Uterus (tissue), 4 donors: ENCODE data around the gene GNLY. TPM values are rescaled to one million over a fixed set of nuclear protein-coding genes. Genes with fewer than 3 reads are reported as not detected.
"Not testable (repeated sequence)": the region's sequence is repeated elsewhere in the genome, so short reads cannot be mapped to it uniquely, and the experiment has no call there.

ENCODE experiments used
- DNase-seq, 2 donors: peaks; one replicate each; pipeline ENCODE4 v3.0.0-alpha.2; 2019 to 2020
- H3K27ac ChIP-seq, 2 donors: fragments of 200-600 bp; sonication (generic); 1 replicate in 1 of 2; 2 replicates in 1 of 2; pipeline ENCODE4 v1.5.1; 2016 to 2018
- H3K27me3 ChIP-seq, 2 donors: fragments of 200-600 bp; sonication (generic); one replicate each; pipeline ENCODE4 v1.5.1; 2018 to 2019; ENCODE audit warnings: control low read depth in 1 of 2
- H3K36me3 ChIP-seq, 2 donors: fragments of 200-600 bp; sonication (generic); one replicate each; pipeline ENCODE4 v1.5.1; 2019; ENCODE audit warnings: control low read depth in 1 of 2
- H3K4me1 ChIP-seq, 2 donors: fragments of 200-600 bp; sonication (generic); one replicate each; pipeline ENCODE4 v1.5.1; 2018 to 2019; ENCODE audit warnings: control low read depth in 1 of 2
- H3K4me3 ChIP-seq, 2 donors: fragments of 200-600 bp; sonication (generic); 1 replicate in 1 of 2; 2 replicates in 1 of 2; pipeline ENCODE4 v1.5.1; 2018 to 2019; ENCODE audit warnings: mild to moderate bottlenecking in 1 of 2
- H3K9me3 ChIP-seq, 2 donors: fragments of 200-600 bp; sonication (generic); one replicate each; pipeline ENCODE4 v1.5.1; 2019; ENCODE audit warnings: control low read depth in 1 of 2
- POLR2A ChIP-seq, 2 donors: fragments of 450-650 bp; IDR thresholded peaks; one replicate each; pipeline ENCODE4 v1.6.1; 2016; ENCODE audit warnings: antibody characterized with exemption in 2 of 2, mild to moderate bottlenecking in 1 of 2, moderate library complexity in 1 of 2
- intact Hi-C: fragments of 100-400 bp; cut with DNase I; formaldehyde crosslinking; loops from one replicate; pipeline ENCODE4 v1.15.1; 2023; ENCODE audit warnings: low total_unique reads
- total RNA-seq, 4 donors: library from RNA; depleted of rRNA in 3 of 4; stranded (reverse); fragments of >200 nt in 3 of 4; gene quantifications; one replicate each; pipeline versions ENCODE4 v1.1.0 to v1.2.4, GENCODE V29; 2014 to 2023
- TF ChIP-seq, protein P1 (sequence below), 4 experiments: fragments of 200-600 bp in 2 of 4; fragments of 450-650 bp in 2 of 4; sonication (generic) in 2 of 4; IDR thresholded peaks; one replicate each; pipeline ENCODE4 v1.5.1; 2016 to 2019; ENCODE audit warnings: antibody characterized with exemption in 4 of 4, mild to moderate bottlenecking in 2 of 4, moderate library complexity in 1 of 4
- donor health status: DM: yes; HTN: yes; CAD: no.

GNLY gene
- total RNA-seq, 4 donors from 2014 or later, result 0.48 to 5.9 (median 4.8) TPM; not detected in 1

GRCh38 chr2:85712849-85713612 lies 18.9 kb downstream of the GNLY start:
- Histone ChIP-seq H3K9me3 (no peaks in the 10 kb centered on the region), H3K27me3 (no peaks in the 10 kb centered on the region), H3K4me3 (no peak overlapping the region), H3K36me3 (no peaks in the 10 kb centered on the region), H3K4me1 (peaks cover 0 to 5% of the 10 kb centered on the region in 2 donors), H3K27ac (peak overlapping the region; percentile 29 to 69)
- TF ChIP-seq, protein P1, sequence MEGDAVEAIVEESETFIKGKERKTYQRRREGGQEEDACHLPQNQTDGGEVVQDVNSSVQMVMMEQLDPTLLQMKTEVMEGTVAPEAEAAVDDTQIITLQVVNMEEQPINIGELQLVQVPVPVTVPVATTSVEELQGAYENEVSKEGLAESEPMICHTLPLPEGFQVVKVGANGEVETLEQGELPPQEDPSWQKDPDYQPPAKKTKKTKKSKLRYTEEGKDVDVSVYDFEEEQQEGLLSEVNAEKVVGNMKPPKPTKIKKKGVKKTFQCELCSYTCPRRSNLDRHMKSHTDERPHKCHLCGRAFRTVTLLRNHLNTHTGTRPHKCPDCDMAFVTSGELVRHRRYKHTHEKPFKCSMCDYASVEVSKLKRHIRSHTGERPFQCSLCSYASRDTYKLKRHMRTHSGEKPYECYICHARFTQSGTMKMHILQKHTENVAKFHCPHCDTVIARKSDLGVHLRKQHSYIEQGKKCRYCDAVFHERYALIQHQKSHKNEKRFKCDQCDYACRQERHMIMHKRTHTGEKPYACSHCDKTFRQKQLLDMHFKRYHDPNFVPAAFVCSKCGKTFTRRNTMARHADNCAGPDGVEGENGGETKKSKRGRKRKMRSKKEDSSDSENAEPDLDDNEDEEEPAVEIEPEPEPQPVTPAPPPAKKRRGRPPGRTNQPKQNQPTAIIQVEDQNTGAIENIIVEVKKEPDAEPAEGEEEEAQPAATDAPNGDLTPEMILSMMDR (IDR thresholded peaks at IDR 0.05), result no peak
- no peak for TF ChIP-seq POLR2A (IDR thresholded peaks at IDR 0.05)
- DNase-seq, result no peak
- intact Hi-C loops, result no loop called here

DNA sequence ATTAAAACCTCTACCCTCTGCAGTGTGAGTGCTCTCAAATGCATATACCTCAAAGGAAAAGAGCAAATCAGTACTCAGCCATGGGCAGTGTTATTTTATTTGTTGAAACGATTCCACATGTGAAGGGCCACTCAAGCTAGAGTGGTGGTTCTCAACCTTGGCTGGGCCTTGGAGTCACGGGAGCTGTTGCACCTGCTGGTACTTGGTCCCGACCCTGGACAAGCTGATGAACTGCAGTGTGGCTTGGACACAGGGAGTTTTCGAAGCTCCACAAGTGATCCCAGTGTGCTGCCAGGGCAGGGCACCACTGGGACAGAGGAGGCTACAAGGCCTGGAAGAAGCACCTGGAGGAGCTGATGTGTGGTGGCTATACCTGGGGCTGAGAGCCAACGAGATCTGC lies 19.7 kb downstream of the GNLY start:
- Histone ChIP-seq H3K4me3 (no peak overlapping the region), H3K27ac (peak overlapping the region in 1 of 2 donors; percentile 29), H3K27me3 (no peaks in the 10 kb centered on the region), H3K9me3 (no peaks in the 10 kb centered on the region), H3K4me1 (peaks cover 0 to 5% of the 10 kb centered on the region in 2 donors), H3K36me3 (no peaks in the 10 kb centered on the region)
- TF ChIP-seq, protein P1 (IDR thresholded peaks at IDR 0.05), result no peak
- TF ChIP-seq POLR2A (IDR thresholded peaks at IDR 0.05), result no peak
- intact Hi-C loops, result no loop called here
- no peak for DNase-seq

- DNase-seq, H3K27me3 ChIP-seq, H3K36me3 ChIP-seq, H3K4me3 ChIP-seq, intact Hi-C loops, H3K27ac ChIP-seq, H3K9me3 ChIP-seq, H3K4me1 ChIP-seq: not testable (repeated sequence)
Measured at GRCh38 chr2:85714421-85714820, 20.3 kb downstream of the GNLY start.

DNA sequence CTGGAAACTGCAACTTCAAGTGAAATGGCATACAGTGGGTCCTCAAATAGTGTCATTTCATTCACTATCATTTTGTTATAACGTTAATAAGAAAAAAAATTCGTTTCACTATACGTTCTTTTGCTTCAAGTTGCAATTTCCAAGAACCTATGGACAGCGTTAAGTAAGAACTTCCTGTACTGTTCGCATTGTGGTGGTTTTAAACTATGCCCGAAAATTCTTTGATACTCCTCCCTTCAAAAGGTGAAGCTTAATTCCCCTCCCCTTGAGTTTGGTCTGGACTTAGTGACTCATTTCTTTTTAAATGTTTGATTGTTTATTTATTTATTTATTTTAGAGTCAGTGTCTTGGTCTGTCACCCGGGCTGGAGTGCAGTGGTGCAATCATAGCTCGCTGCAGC lies 20.7 kb downstream of the GNLY start:
- intact Hi-C loops, result no loop called here

DNA sequence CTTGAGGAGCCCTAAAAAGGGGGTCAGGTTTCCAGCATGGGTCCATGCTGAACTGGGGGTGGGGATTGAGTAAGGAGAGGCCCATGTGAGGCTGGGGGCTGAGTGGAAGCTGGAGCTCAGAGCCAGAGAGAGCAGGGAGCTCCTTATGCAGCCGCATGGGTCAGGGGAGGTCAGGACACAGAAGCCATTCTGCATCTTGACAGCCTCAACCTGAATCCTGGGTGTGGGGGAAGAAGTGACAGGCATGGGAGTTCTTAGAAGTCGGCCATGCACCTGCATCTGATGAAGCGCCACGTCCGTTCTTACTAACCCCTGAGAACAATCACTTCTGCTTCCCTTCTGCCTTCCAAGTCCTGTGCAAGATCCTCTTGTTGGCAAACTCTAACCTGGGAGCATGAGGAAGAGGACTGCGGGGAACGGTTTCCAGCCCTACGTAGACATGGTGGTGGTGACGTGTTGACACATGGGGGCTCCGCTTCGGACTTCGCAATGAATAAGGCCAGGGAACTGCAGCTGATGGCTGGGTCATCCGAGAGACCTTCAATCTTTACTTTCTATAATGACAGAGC lies 22.3 kb downstream of the GNLY start:
- H3K9me3 ChIP-seq, result no peaks in the 10 kb centered on the region
- no peaks in the 10 kb centered on the region for H3K27me3 ChIP-seq
- DNase-seq, result no peak
- intact Hi-C loops, result no loop called here
- H3K36me3 ChIP-seq, result no peaks in the 10 kb centered on the region
- H3K4me1 ChIP-seq, result no peaks in the 10 kb centered on the region
- no peak overlapping the region for H3K27ac ChIP-seq
- no peak for TF ChIP-seq POLR2A (IDR thresholded peaks at IDR 0.05)
- TF ChIP-seq, protein P1 (IDR thresholded peaks at IDR 0.05), result no peak
- H3K4me3 ChIP-seq, result no peak overlapping the region

More for the DNA sequence above, 20.7 kb downstream of the GNLY start:
- Histone ChIP-seq H3K27me3 (no peaks in the 10 kb centered on the region), H3K9me3 (no peaks in the 10 kb centered on the region), H3K36me3 (no peaks in the 10 kb centered on the region), H3K27ac (no peak overlapping the region), H3K4me3 (no peak overlapping the region), H3K4me1 (peaks cover 0 to 5% of the 10 kb centered on the region in 2 donors)
- TF ChIP-seq, protein P1 (IDR thresholded peaks at IDR 0.05), result no peak
- TF ChIP-seq POLR2A (IDR thresholded peaks at IDR 0.05), result no peak
- DNase-seq, result no peak
